Spleen (tissue), 11 donors: ENCODE results near the gene FKRP. TPM values are rescaled to one million over a fixed set of nuclear protein-coding genes. Genes with fewer than 3 reads are reported as not detected.
"Not testable (repeated sequence)": the region's sequence is repeated elsewhere in the genome, so short reads cannot be mapped to it uniquely, and the experiment has no call there.

Experiments
- DNase-seq: peaks from one replicate; pipeline ENCODE4 v3.0.0-alpha.2; 2020
- H3K27ac ChIP-seq, 8 donors: fragments of 200-600 bp; sonication (generic) in 7 of 8; 1 replicate in 4 of 8; 2 replicates in 4 of 8; pipeline versions ENCODE4 v1.5.0 to v1.8.0; 2016 to 2021; ENCODE audit warnings: inconsistent platforms in 4 of 8, mild to moderate bottlenecking in 4 of 8, moderate library complexity in 1 of 8
- H3K27me3 ChIP-seq, 7 donors: fragments of 200-600 bp; sonication (generic) in 6 of 7; replicated peaks in 1 of 7; 1 replicate in 4 of 7; 2 replicates in 3 of 7; pipeline versions ENCODE4 v1.5.0 to v1.8.0; 2016 to 2021; ENCODE audit warnings: inconsistent platforms in 3 of 7, mild to moderate bottlenecking in 1 of 7
- H3K36me3 ChIP-seq, 6 donors: fragments of 200-600 bp; sonication (generic) in 5 of 6; 1 replicate in 4 of 6; 2 replicates in 2 of 6; pipeline versions ENCODE4 v1.5.0 to v1.8.0; 2016 to 2021; ENCODE audit warnings: inconsistent platforms in 2 of 6
- H3K4me1 ChIP-seq, 6 donors: fragments of 200-600 bp; sonication (generic) in 5 of 6; 1 replicate in 3 of 6; 2 replicates in 3 of 6; pipeline versions ENCODE4 v1.5.0 to v1.8.0; 2016 to 2021; ENCODE audit warnings: inconsistent platforms in 3 of 6
- H3K4me3 ChIP-seq, 8 donors: fragments of 200-600 bp; sonication (generic) in 7 of 8; 1 replicate in 4 of 8; 2 replicates in 4 of 8; pipeline versions ENCODE4 v1.5.0 to v1.8.0; 2016 to 2021; ENCODE audit warnings: inconsistent platforms in 4 of 8, mild to moderate bottlenecking in 4 of 8, moderate library complexity in 2 of 8
- H3K9me3 ChIP-seq, 8 donors: fragments of 200-600 bp; sonication (generic) in 7 of 8; 1 replicate in 4 of 8; 2 replicates in 4 of 8; pipeline versions ENCODE4 v1.5.0 to v1.8.0; 2016 to 2021; ENCODE audit warnings: inconsistent platforms in 4 of 8
- CTCF ChIP-seq, 11 experiments: fragments of 200-600 bp in 7 of 11; fragments of 450-650 bp in 4 of 11; sonication (generic) in 4 of 11; IDR thresholded peaks in 8 of 11; conservative IDR thresholded peaks in 3 of 11; 1 replicate in 7 of 11; 2 replicates in 4 of 11; pipeline versions ENCODE4 v1.4.0 to v1.8.0; 2016 to 2021; ENCODE audit warnings: antibody characterized with exemption in 11 of 11, inconsistent platforms in 4 of 11, mild to moderate bottlenecking in 1 of 11
- POLR2A ChIP-seq, 3 donors: fragments of 450-650 bp; IDR thresholded peaks; one replicate each; pipeline ENCODE4 v1.5.1; 2017; ENCODE audit warnings: antibody characterized with exemption in 3 of 3, mild to moderate bottlenecking in 1 of 3
- POLR2AphosphoS5 ChIP-seq, 3 donors: sonication (generic); formaldehyde crosslinking; IDR thresholded peaks; one replicate each; pipeline ENCODE4 v1.5.1; 2017; ENCODE audit warnings: antibody characterized with exemption in 3 of 3
- WGBS, 5 donors: extraction: QIAGEN DNeasy Blood & Tissue Kit in 3 of 5; methylation state at CpG; one replicate each; pipeline versions ENCODE4 v1.1.5 to v1.1.7; 2013 to 2018; 5-methylcytosine and 5-hydroxymethylcytosine counted together
- intact Hi-C: fragments of 100-400 bp; cut with DNase I; formaldehyde crosslinking; loops from one replicate; pipeline ENCODE4 v1.15.0; 2023; ENCODE audit warnings: low total_unique reads
- polyA plus RNA-seq, 3 donors: library from polyadenylated mRNA; stranded (reverse); fragments of 200-250 nt; gene quantifications; one replicate each; pipeline ENCODE4 v1.2.1, GENCODE V29; 2013
- total RNA-seq, 7 donors: library from RNA; depleted of rRNA in 3 of 7; stranded (reverse); fragments of >200 nt in 3 of 7; fragmentation: NEBNext Ultra II Directional in 4 of 7; extraction: Animal tissue kit (Norgen Biotek cat#: 25700) in 4 of 7; gene quantifications; one replicate each; pipeline versions ENCODE4 v1.1.0 to v1.2.1, GENCODE V29; 2016 to 2021
- donor health status: healthy with polysubstance abuse.
- donor health status: DM: no; HTN: no; CAD: no; lungs with moderate emphysema.
- donor health status: DM: no; HTN: no; CAD: no.
- donor health status: Bipolar disorder and iron deficiency.
- donor health status: healthy.
- donor health status: DM: no; HTN: no; CAD: no.
- donor health status: DM: yes; HTN: yes; CAD: no.

FKRP gene
- total and polyA plus RNA-seq, 10 donors: 5.3 to 24.8 (median 18.8) TPM

- intact Hi-C loops: no loop called here
- no peak for DNase-seq
- WGBS, 5 donors: 91 to 98% (median 94%) methylated on average over 13 of the region's 13 CpGs
- TF ChIP-seq CTCF (IDR thresholded peaks at IDR 0.05 in 8 of 11, conservative IDR thresholded peaks at IDR 0.05 in 3 of 11) (no peak), POLR2A (IDR thresholded peaks at IDR 0.05) (no peak), POLR2AphosphoS5 (IDR thresholded peaks at IDR 0.05) (no peak)
- H3K27ac ChIP-seq: no peak overlapping the region
- peaks cover 0 to 35% (median 25%) of the 10 kb centered on the region in 6 donors for H3K4me1 ChIP-seq
- H3K27me3 ChIP-seq: no peaks in the 10 kb centered on the region
- no peaks in the 10 kb centered on the region for H3K9me3 ChIP-seq
- no peak overlapping the region for H3K4me3 ChIP-seq
- H3K36me3 ChIP-seq: peaks cover 0 to 99% (median 88%) of the 10 kb centered on the region in 6 donors
Measured at GRCh38 chr19:46700704-46701103, 45.2 kb upstream of the FKRP start.

GRCh38 chr19:46704379-46705076 lies 41.3 kb upstream of the FKRP start:
- intact Hi-C loops: loop anchor here (2.0 kb wide), 1 partner anchor 24 kb away; no protein-coding TSS in a partner anchor
- DNase-seq: peak; percentile 95
- WGBS, 5 donors: 31 to 35% (median 32%) methylated on average over 17 to 21 of the region's 21 CpGs
- peaks cover 0 to 99% (median 87%) of the 10 kb centered on the region in 6 donors for H3K36me3 ChIP-seq
- H3K27me3 ChIP-seq: no peaks in the 10 kb centered on the region
- H3K4me1 ChIP-seq: peaks cover 0 to 29% (median 11%) of the 10 kb centered on the region in 6 donors
- H3K9me3 ChIP-seq: no peaks in the 10 kb centered on the region
- no peak overlapping the region for H3K4me3 ChIP-seq
- TF ChIP-seq CTCF (IDR thresholded peaks at IDR 0.05 in 8 of 11, conservative IDR thresholded peaks at IDR 0.05 in 3 of 11) (peak; percentile 89 to 99 (median 96)), POLR2A (IDR thresholded peaks at IDR 0.05) (no peak), POLR2AphosphoS5 (IDR thresholded peaks at IDR 0.05) (peak; percentile 52 to 71 (median 69))
- H3K27ac ChIP-seq: peak overlapping the region in 2 of 8 donors; percentile 9 to 30

- no peak overlapping the region for H3K4me3 ChIP-seq
- WGBS, 5 donors: 84 to 93% (median 87%) methylated on average over 25 of the region's 25 CpGs
- TF ChIP-seq POLR2AphosphoS5 (IDR thresholded peaks at IDR 0.05) (peak; percentile 16 to 69 (median 31)), POLR2A (IDR thresholded peaks at IDR 0.05) (no peak)
- no peaks in the 10 kb centered on the region for H3K27me3 ChIP-seq
- no peak for DNase-seq
- H3K4me1 ChIP-seq: peaks cover 18 to 68% (median 41%) of the 10 kb centered on the region in 6 donors
- peak overlapping the region in 2 of 8 donors; percentile 9 to 17 for H3K27ac ChIP-seq
- H3K36me3 ChIP-seq: peaks cover 0 to 73% (median 63%) of the 10 kb centered on the region in 6 donors
- H3K9me3 ChIP-seq: no peaks in the 10 kb centered on the region
- intact Hi-C loops: no loop called here
Measured at GRCh38 chr19:46710687-46711086, 35.2 kb upstream of the FKRP start.

GRCh38 chr19:46712768-46713338 lies 33.0 kb upstream of the FKRP start:
- H3K4me1 ChIP-seq: peaks cover 22 to 71% (median 49%) of the 10 kb centered on the region in 6 donors
- H3K9me3 ChIP-seq, intact Hi-C loops, DNase-seq, H3K27me3 ChIP-seq: not testable (repeated sequence)
- WGBS, 5 donors: 75 to 87% (median 84%) methylated on average over 6 of the region's 6 CpGs
- H3K27ac ChIP-seq: peak overlapping the region in 7 of 8 donors; percentile 87 to 98 (median 96)
- H3K4me3 ChIP-seq: peak overlapping the region in 4 of 8 donors; percentile 50 to 93 (median 82)
- peaks cover 0 to 51% (median 43%) of the 10 kb centered on the region in 6 donors for H3K36me3 ChIP-seq
